Measurements from ENCODE around the gene KRT81. TPM values are rescaled to one million over a fixed set of nuclear protein-coding genes. Genes with fewer than 3 reads are reported as not detected.

Gene KRT81
- polyA plus RNA-seq, 3 donors = not detected

DNA sequence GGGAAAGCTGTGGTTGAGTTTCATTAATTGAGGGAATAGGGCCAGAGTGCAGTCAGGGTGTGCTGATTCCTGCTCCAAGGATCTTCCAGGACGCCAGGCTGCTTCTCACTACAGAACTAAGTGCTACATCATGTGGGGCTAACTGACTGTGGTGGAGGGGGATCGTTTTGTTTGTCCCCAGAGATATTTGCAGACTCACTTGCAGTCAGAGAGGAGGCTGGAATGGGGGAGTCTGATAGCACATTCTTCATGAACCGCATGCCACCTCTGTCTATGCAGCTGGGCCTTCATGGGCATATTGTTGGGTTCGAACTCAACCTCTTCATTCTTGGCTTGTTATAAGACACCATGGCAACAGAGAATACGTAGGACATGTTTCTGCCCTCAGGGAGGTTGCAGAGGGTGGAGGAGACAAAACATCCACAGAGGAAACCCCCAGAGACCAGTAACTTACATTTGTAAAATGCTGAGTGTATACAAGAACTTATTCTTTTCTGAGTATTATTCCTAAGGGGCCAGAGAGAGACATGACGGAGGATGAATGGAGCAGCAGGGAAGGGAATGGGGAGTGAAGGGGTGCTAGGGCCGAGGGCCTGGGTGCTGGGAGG lies 45.3 kb downstream of the KRT81 start:
- 100% methylated on average over 4 of the region's 7 CpGs for WGBS (ENCODE audit: insufficient coverage)
- H2AFZ ChIP-seq (ENCODE audit: insufficient read depth, low read depth, low read length, poor library complexity, severe bottlenecking) = no peak overlapping the region
- H3K4me3 ChIP-seq (replicated peaks in 1 of 3; ENCODE audit: low read depth in 2 of 3, low read length in 3 of 3) = no peak overlapping the region
- H3K9ac ChIP-seq (ENCODE audit: insufficient read depth, low read length, poor library complexity, severe bottlenecking) = no peak overlapping the region
- TF ChIP-seq, protein P1, sequence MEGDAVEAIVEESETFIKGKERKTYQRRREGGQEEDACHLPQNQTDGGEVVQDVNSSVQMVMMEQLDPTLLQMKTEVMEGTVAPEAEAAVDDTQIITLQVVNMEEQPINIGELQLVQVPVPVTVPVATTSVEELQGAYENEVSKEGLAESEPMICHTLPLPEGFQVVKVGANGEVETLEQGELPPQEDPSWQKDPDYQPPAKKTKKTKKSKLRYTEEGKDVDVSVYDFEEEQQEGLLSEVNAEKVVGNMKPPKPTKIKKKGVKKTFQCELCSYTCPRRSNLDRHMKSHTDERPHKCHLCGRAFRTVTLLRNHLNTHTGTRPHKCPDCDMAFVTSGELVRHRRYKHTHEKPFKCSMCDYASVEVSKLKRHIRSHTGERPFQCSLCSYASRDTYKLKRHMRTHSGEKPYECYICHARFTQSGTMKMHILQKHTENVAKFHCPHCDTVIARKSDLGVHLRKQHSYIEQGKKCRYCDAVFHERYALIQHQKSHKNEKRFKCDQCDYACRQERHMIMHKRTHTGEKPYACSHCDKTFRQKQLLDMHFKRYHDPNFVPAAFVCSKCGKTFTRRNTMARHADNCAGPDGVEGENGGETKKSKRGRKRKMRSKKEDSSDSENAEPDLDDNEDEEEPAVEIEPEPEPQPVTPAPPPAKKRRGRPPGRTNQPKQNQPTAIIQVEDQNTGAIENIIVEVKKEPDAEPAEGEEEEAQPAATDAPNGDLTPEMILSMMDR (IDR thresholded peaks at IDR 0.05) = no peak
- no peaks in the 10 kb centered on the region for H3K9me3 ChIP-seq (replicated peaks in 1 of 2; ENCODE audit: control insufficient read depth in 1 of 2, insufficient read depth in 1 of 2, low read length in 2 of 2)
- peaks cover 10 to 16% of the 10 kb centered on the region in 2 donors for H3K36me3 Mint-ChIP-seq
- peaks cover 0 to 14% (median 3%) of the 10 kb centered on the region in 7 donors for H3K9me3 Mint-ChIP-seq
- H3K27ac ChIP-seq (ENCODE audit: low read depth in 1 of 2, low read length in 2 of 2) = no peak overlapping the region
- H3K27me3 ChIP-seq (ENCODE audit: control insufficient read depth in 2 of 2, insufficient read depth in 2 of 2, low read length in 2 of 2) = peaks cover 15 to 29% of the 10 kb centered on the region in 2 donors
- H3K4me2 ChIP-seq (replicated peaks; ENCODE audit: extremely low read depth, low read length, poor library complexity, severe bottlenecking) = no peak overlapping the region
- no peaks in the 10 kb centered on the region for H3K79me2 ChIP-seq (ENCODE audit: insufficient read depth, low read length)
- DNase-seq = no peak
- H3K36me3 ChIP-seq (replicated peaks in 1 of 2; ENCODE audit: control insufficient read depth in 1 of 2, insufficient read depth in 2 of 2, low read length in 2 of 2) = no peaks in the 10 kb centered on the region
- H3K4me1 ChIP-seq (ENCODE audit: control insufficient read depth in 1 of 2, insufficient read depth in 2 of 2, low read length in 2 of 2) = peaks cover 19 to 27% of the 10 kb centered on the region in 2 donors
- peaks cover 28 to 47% (median 44%) of the 10 kb centered on the region in 3 donors for H3K27me3 Mint-ChIP-seq (ENCODE audit: low read depth in 3 of 3)
- H4K20me1 ChIP-seq (ENCODE audit: insufficient read depth, low read length) = no peaks in the 10 kb centered on the region
- intact Hi-C loops (cut with micrococcal nuclease) = no loop called here
- H3K4me3 Mint-ChIP-seq = no peak overlapping the region
- peaks cover 31% of the 10 kb centered on the region for H3K4me1 Mint-ChIP-seq
- H3K27ac Mint-ChIP-seq = peak overlapping the region in 5 of 7 donors; percentile 2 to 74 (median 48)

DNA sequence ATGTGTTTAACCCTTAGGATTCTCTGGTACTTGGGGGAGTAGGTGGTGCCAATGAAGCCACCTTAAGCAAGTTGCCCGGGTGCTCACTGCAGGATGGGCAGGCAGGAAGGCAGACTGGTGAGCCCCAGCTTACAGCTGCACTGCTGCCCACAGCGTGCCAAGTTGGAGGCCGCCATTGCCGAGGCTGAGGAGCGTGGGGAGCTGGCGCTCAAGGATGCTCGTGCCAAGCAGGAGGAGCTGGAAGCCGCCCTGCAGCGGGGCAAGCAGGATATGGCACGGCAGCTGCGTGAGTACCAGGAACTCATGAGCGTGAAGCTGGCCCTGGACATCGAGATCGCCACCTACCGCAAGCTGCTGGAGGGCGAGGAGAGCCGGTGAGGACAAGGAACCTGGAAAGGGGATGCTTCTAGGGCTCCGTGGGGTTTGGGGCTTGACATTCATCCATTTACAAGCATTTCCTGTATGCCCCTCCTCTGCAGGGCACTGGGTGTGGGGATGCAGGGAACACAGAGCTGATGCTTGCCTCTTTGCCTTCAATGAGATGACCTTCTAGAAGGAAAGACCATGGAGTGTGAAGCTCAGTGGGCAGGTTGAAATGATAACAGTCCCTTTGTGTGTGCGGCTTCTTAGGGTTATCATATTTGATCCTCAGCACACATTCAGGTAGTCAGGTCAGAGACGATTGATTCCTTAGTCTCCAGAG lies 45.9 kb downstream of the KRT81 start:
- intact Hi-C loops (cut with micrococcal nuclease) = no loop called here
- Histone ChIP-seq H2AFZ (ENCODE audit: insufficient read depth, low read depth, low read length, poor library complexity, severe bottlenecking) (no peak overlapping the region), H3K4me3 (replicated peaks in 1 of 3; ENCODE audit: low read depth in 2 of 3, low read length in 3 of 3) (no peak overlapping the region), H3K79me2 (ENCODE audit: insufficient read depth, low read length) (no peaks in the 10 kb centered on the region), H3K4me2 (replicated peaks; ENCODE audit: extremely low read depth, low read length, poor library complexity, severe bottlenecking) (no peak overlapping the region), H3K27me3 (ENCODE audit: control insufficient read depth in 2 of 2, insufficient read depth in 2 of 2, low read length in 2 of 2) (peaks cover 12 to 24% of the 10 kb centered on the region in 2 donors), H3K36me3 (replicated peaks in 1 of 2; ENCODE audit: control insufficient read depth in 1 of 2, insufficient read depth in 2 of 2, low read length in 2 of 2) (no peaks in the 10 kb centered on the region), H3K4me1 (ENCODE audit: control insufficient read depth in 1 of 2, insufficient read depth in 2 of 2, low read length in 2 of 2) (peaks cover 19 to 27% of the 10 kb centered on the region in 2 donors), H3K9me3 (replicated peaks in 1 of 2; ENCODE audit: control insufficient read depth in 1 of 2, insufficient read depth in 1 of 2, low read length in 2 of 2) (no peaks in the 10 kb centered on the region), H3K27ac (ENCODE audit: low read depth in 1 of 2, low read length in 2 of 2) (no peak overlapping the region), H3K9ac (ENCODE audit: insufficient read depth, low read length, poor library complexity, severe bottlenecking) (no peak overlapping the region), H4K20me1 (ENCODE audit: insufficient read depth, low read length) (no peaks in the 10 kb centered on the region)
- no peak for DNase-seq
- Mint-ChIP-seq H3K27ac (peak overlapping the region in 5 of 7 donors; percentile 40 to 91 (median 74)), H3K4me3 (no peak overlapping the region), H3K4me1 (peaks cover 31% of the 10 kb centered on the region), H3K9me3 (peaks cover 0 to 13% (median under 1%) of the 10 kb centered on the region in 7 donors), H3K36me3 (peaks cover 10 to 14% of the 10 kb centered on the region in 2 donors), H3K27me3 (ENCODE audit: low read depth in 3 of 3) (peaks cover 21 to 41% (median 37%) of the 10 kb centered on the region in 3 donors)
- TF ChIP-seq, protein P1 (IDR thresholded peaks at IDR 0.05) = no peak
- WGBS (ENCODE audit: insufficient coverage) = 94% methylated on average over 15 of the region's 20 CpGs

Measured in CD14-positive monocyte (primary cell).